Lower lobe of right lung (tissue), 2 donors: ENCODE data around the gene SHISA5. TPM values are rescaled to one million over a fixed set of nuclear protein-coding genes. Genes with fewer than 3 reads are reported as not detected.

ENCODE experiments used
- ATAC-seq, 2 donors: fragments of 200-7000 bp; cut with Tn5 transposase; one replicate each; pipeline ENCODE4 v1.9.1; 2020 to 2022; ENCODE audit warnings: mild to moderate bottlenecking in 2 of 2, moderate library complexity in 2 of 2
- DNase-seq: peaks from one replicate; pipeline ENCODE4 v3.0.0-alpha.2; 2020
- H3K27ac ChIP-seq: fragments of 200-600 bp; one replicate; pipeline ENCODE4 v1.8.0; 2022
- H3K27me3 ChIP-seq: fragments of 200-600 bp; one replicate; pipeline ENCODE4 v1.8.0; 2022; ENCODE audit warnings: low read depth
- H3K36me3 ChIP-seq: fragments of 200-600 bp; one replicate; pipeline ENCODE4 v1.8.0; 2022; ENCODE audit warnings: mild to moderate bottlenecking
- H3K4me1 ChIP-seq: fragments of 200-600 bp; one replicate; pipeline ENCODE4 v1.8.0; 2022
- H3K4me3 ChIP-seq: fragments of 200-600 bp; one replicate; pipeline ENCODE4 v1.8.0; 2022; ENCODE audit warnings: mild to moderate bottlenecking
- H3K9me3 ChIP-seq: fragments of 200-600 bp; one replicate; pipeline ENCODE4 v1.8.0; 2022
- intact Hi-C: fragments of 100-400 bp; cut with DNase I; formaldehyde crosslinking; loops from one replicate; pipeline ENCODE4 v1.11.0; 2022
- total RNA-seq: library from RNA; stranded (reverse); fragmentation: NEBNext Ultra II Directional; extraction: Animal tissue kit (Norgen Biotek cat#: 25700); gene quantifications from one replicate; pipeline ENCODE4 v1.2.1, GENCODE V29; 2021
- TF ChIP-seq, protein P1 (sequence below): fragments of 200-600 bp; IDR thresholded peaks from one replicate; pipeline ENCODE4 v1.8.0; 2022; ENCODE audit warnings: antibody characterized with exemption, mild to moderate bottlenecking
- donor health status: DM: no; HTN: yes; CAD: no; lungs with severe emphysema.

The SHISA5 gene
- total RNA-seq, 1 donor from 2014 or later, result 187 TPM

DNA sequence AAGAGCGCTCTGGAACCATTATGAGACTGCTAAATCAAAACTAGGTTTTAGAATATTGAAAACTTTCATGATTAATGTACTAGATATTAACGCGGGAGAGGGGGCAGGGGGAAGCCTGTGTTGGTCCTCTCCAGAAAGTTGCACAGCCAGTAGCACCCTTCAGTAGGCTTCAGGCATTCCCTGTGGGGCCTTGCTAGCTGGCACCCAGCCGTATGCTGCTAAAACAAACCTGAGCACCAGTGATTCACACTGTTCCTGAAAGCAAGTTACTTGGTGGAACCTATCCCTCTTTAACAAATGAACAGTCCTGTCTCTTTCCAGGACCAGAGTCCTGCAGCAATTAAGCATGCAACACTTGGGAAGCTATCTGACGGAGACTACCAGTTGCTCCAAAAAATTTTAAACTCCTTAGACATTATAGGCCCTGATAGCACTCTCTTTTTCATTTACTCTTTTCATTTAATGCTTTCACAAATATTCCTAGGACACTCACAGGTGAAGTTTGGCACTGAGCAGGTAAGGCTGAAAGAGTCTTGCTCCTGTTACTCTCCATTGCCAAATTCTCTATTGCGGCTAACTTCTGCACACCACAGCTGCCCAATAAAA, 58.6 kb downstream of the SHISA5 start:
- H3K4me3 ChIP-seq, result no peak overlapping the region

DNA sequence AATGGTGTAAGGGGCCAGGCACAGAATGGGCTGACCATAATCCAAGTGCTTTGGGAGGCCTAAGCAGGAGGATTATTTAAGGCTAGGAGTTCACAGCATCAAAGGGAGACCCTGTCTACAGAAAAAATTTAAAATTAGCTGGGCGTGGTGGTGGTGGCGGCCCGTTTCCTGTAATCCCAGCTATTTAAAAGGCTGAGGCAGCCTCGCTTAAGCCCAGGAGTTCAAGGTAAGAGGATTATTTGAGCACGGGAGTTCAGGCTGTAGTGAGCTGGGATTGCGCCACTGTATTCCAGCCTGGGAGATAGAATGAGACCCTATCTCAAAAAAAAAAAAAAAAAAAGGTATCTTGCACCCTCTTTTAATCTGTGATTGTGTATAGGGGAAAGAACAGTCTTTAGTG, 62.0 kb downstream of the SHISA5 start:
- TF ChIP-seq, protein P1, sequence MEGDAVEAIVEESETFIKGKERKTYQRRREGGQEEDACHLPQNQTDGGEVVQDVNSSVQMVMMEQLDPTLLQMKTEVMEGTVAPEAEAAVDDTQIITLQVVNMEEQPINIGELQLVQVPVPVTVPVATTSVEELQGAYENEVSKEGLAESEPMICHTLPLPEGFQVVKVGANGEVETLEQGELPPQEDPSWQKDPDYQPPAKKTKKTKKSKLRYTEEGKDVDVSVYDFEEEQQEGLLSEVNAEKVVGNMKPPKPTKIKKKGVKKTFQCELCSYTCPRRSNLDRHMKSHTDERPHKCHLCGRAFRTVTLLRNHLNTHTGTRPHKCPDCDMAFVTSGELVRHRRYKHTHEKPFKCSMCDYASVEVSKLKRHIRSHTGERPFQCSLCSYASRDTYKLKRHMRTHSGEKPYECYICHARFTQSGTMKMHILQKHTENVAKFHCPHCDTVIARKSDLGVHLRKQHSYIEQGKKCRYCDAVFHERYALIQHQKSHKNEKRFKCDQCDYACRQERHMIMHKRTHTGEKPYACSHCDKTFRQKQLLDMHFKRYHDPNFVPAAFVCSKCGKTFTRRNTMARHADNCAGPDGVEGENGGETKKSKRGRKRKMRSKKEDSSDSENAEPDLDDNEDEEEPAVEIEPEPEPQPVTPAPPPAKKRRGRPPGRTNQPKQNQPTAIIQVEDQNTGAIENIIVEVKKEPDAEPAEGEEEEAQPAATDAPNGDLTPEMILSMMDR, result no peak
- Histone ChIP-seq H3K4me1 (peaks cover 26% of the 10 kb centered on the region), H3K36me3 (peaks cover 39% of the 10 kb centered on the region), H3K27ac (no peak overlapping the region), H3K4me3 (no peak overlapping the region), H3K27me3 (no peaks in the 10 kb centered on the region), H3K9me3 (no peaks in the 10 kb centered on the region)
- no peak for DNase-seq
- no peak for ATAC-seq
- intact Hi-C loops, result no loop called here

More for the DNA sequence above, 58.6 kb downstream of the SHISA5 start:
- no peak overlapping the region for H3K27ac ChIP-seq
- peaks cover 29% of the 10 kb centered on the region for H3K4me1 ChIP-seq
- TF ChIP-seq, protein P1, result no peak
- peaks cover 43% of the 10 kb centered on the region for H3K36me3 ChIP-seq
- no peaks in the 10 kb centered on the region for H3K27me3 ChIP-seq
- DNase-seq (no peak), ATAC-seq (no peak)
- H3K9me3 ChIP-seq, result no peaks in the 10 kb centered on the region
- intact Hi-C loops, result no loop called here

DNA sequence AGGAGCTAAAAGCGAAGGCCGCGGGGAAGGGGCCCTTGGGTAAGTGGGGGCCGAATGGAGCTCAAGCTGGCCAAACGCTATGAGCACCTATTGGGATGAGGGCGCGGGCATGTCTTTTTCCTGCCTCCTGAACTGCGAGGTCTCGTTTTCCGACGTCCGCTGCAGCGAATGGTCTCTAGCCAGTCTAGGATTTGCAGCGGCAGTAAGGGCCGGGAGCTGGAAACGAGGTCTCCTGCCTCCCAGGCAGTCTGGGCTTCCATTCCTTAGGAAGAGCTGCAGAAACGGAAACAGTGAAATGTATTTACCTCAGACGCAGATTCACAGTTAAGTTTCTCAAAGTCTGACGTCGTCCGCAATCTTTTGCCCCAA, 63.4 kb downstream of the SHISA5 start:
- no peak for DNase-seq
- Histone ChIP-seq H3K27me3 (no peaks in the 10 kb centered on the region), H3K9me3 (no peaks in the 10 kb centered on the region), H3K27ac (peak overlapping the region; percentile 98), H3K4me1 (peaks cover 29% of the 10 kb centered on the region), H3K4me3 (peak overlapping the region; percentile 87), H3K36me3 (peaks cover 39% of the 10 kb centered on the region)
- intact Hi-C loops, result no loop called here
- peak; percentile 0 to 24 for ATAC-seq
- TF ChIP-seq, protein P1, result no peak

DNA sequence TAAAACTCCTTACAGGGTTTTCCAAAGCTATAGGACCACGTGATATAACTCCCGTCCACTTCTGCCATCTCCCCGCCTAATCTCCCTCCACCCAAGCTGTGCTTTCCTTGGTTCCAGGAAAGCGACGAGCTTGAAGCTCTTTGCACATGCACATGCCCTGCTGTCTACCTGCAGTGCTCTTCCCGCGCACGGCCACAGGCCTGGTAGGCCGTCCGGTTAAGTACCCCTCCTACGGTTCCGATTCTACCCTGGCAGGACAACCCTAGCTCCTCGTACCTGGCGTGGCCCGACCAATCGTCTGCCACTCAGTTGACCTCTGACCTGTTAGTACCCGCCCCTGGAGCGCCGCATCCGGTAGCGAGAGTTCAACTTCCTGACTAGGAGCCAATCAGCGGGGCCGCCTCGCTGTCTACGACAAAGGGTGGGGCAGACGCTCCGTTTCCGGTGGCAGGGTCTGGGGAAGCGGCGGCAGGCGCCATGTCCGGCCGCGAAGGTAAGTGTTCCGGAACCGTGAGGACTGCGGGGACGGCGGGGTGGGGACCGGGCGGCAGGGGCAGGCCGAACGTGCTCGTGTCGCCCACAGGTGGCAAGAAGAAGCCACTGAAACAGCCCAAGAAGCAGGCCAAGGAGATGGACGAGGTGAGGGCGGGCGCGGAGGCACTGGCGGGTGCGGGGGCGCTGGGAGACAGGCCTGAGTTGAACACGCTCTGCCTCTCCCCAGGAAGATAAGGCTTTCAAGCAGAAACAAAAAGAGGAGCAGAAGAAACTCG, 64.0 kb downstream of the SHISA5 start, which contains the start of the genes CCDC51 and TMA7:
CCDC51 (minus strand) TSS at position 300 of the 770 bp plus-strand sequence. CDS start 4,991 bp downstream, outside the sequence.
TMA7 (plus strand) TSS at position 438 of the 770 bp plus-strand sequence; CDS start at position 478, 40 bp downstream.
- ATAC-seq, result peak; percentile 98

DNA sequence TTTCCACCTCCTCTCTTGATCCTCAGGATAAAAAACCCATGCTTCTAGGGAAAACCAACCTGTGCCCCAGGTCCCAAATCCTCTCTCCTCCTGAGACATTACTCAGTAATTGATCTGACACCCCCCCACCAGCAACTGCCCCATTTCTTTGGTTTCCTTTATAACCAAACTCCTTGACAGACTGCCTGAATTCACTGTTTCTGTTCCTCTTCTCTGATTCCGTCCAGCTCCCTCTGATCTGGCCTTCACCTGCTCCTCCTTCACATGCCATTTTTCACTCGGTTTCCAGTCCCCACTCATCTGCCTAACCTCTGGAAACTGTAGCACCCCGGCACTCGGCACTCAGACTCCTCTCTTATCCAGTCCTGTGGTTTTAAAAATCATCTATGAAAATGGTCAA, 66.2 kb downstream of the SHISA5 start:
- Histone ChIP-seq H3K4me3 (no peak overlapping the region), H3K9me3 (no peaks in the 10 kb centered on the region), H3K27ac (no peak overlapping the region), H3K27me3 (no peaks in the 10 kb centered on the region), H3K36me3 (peaks cover 22% of the 10 kb centered on the region), H3K4me1 (peaks cover 46% of the 10 kb centered on the region)
- TF ChIP-seq, protein P1, result no peak
- DNase-seq (no peak), ATAC-seq (no peak)
- intact Hi-C loops, result loop anchor here (5.0 kb wide), 1 partner anchor 36 kb away; no protein-coding TSS in a partner anchor

More for the DNA sequence above, 64.0 kb downstream of the SHISA5 start, which contains the start of the genes CCDC51 and TMA7:
- peak within 1 kb of the TSS; percentile 98 for H3K27ac ChIP-seq
- H3K4me1 ChIP-seq, result peaks cover 31% of the 10 kb centered on the region
- peaks cover 38% of the 10 kb centered on the region for H3K36me3 ChIP-seq
- no peaks in the 10 kb centered on the region for H3K27me3 ChIP-seq
- no peaks in the 10 kb centered on the region for H3K9me3 ChIP-seq
- intact Hi-C loops, result loop anchor here (5.0 kb wide), 1 partner anchor 38 kb away; no protein-coding TSS in a partner anchor
- TF ChIP-seq, protein P1, result no peak
- H3K4me3 ChIP-seq, result peak within 1 kb of the TSS; percentile 87
- DNase-seq, result peak; percentile 99
